OCI-LY7 (cell line): ENCODE results near the gene ANKRD27. TPM values are rescaled to one million over a fixed set of nuclear protein-coding genes. Genes with fewer than 3 reads are reported as not detected.
"Not testable (repeated sequence)": the region's sequence is repeated elsewhere in the genome, so short reads cannot be mapped to it uniquely, and the experiment has no call there.

Experiments
- BruUV-seq: library from RNA; stranded (reverse); fragments of 400-500 nt; replicated peaks from 2 replicates; lab custom pipeline; 2021; lab: Mats Ljungman, UMichigan
- CTCF ChIA-PET: fragments of 300-600 bp; sonication (Branson Sonifier 250); formaldehyde crosslinking; loops from one replicate; lab custom pipeline; 2022; ENCODE audit warnings: antibody characterized with exemption; ENCODE audit not compliant: unreplicated experiment; lab: Charles Lee
- POLR2A ChIA-PET: fragments of 300-600 bp; sonication (Branson Sonifier 250); formaldehyde crosslinking; loops from one replicate; lab custom pipeline; 2022; ENCODE audit warnings: antibody characterized with exemption; lab: Charles Lee
- DNase-seq: peaks from one replicate; pipeline ENCODE4 v3.0.0-alpha.2; 2015; ENCODE audit warnings: low spot score
- H2AFZ ChIP-seq: fragments of 200-600 bp; sonication (generic), shearing (Covaris generic); 2 replicates; pipeline ENCODE4 v1.6.1; 2014; ENCODE audit warnings: mild to moderate bottlenecking, antibody characterized with exemption, low read length, moderate library complexity
- H3K27ac ChIP-seq: fragments of 200-600 bp; sonication (generic); 2 replicates; pipeline ENCODE4 v1.5.1; 2014; ENCODE audit warnings: mixed run types, low read depth, mild to moderate bottlenecking, moderate library complexity, low read length, inconsistent platforms; ENCODE audit not compliant: poor library complexity, severe bottlenecking
- H3K36me3 ChIP-seq: fragments of 200-600 bp; sonication (generic); 2 replicates; pipeline ENCODE4 v1.6.1; 2014; ENCODE audit warnings: mild to moderate bottlenecking, antibody characterized with exemption, low read length, moderate library complexity, mixed read lengths; ENCODE audit not compliant: insufficient read depth
- H3K4me1 ChIP-seq: fragments of 200-600 bp; sonication (generic); 2 replicates; pipeline ENCODE4 v1.5.1; 2014; ENCODE audit warnings: mild to moderate bottlenecking, low read length; ENCODE audit not compliant: insufficient read depth, poor library complexity, severe bottlenecking
- H3K4me2 ChIP-seq: fragments of 200-600 bp; sonication (generic); 2 replicates; pipeline ENCODE4 v1.6.1; 2014; ENCODE audit warnings: mild to moderate bottlenecking, low read length
- H3K4me3 ChIP-seq: fragments of 200-600 bp; sonication (generic); 2 replicates; pipeline ENCODE4 v1.5.1; 2014; ENCODE audit warnings: mild to moderate bottlenecking, low read depth, low read length; ENCODE audit not compliant: poor library complexity, severe bottlenecking
- H3K79me2 ChIP-seq: fragments of 200-600 bp; sonication (generic); 2 replicates; pipeline ENCODE4 v1.6.1; 2016; ENCODE audit warnings: low read depth, mild to moderate bottlenecking, low read length, moderate library complexity, mixed read lengths; ENCODE audit not compliant: insufficient read depth
- H3K9me2 ChIP-seq: fragments of 200-600 bp; sonication (generic); 2 replicates; pipeline ENCODE4 v1.6.1; 2016; ENCODE audit warnings: mild to moderate bottlenecking, low read length, mixed read lengths; ENCODE audit not compliant: insufficient read depth
- H3K9me3 ChIP-seq: fragments of 200-600 bp; sonication (generic); 2 replicates; pipeline ENCODE4 v1.6.1; 2014; ENCODE audit warnings: mild to moderate bottlenecking, mixed run types, low read length, mixed read lengths
- H4K20me1 ChIP-seq: fragments of 200-600 bp; sonication (generic); 2 replicates; pipeline ENCODE4 v1.6.1; 2014; ENCODE audit warnings: mild to moderate bottlenecking, antibody characterized with exemption, low read length, moderate library complexity, mixed read lengths; ENCODE audit not compliant: insufficient read depth
- intact Hi-C: fragments of 100-400 bp; cut with micrococcal nuclease; formaldehyde crosslinking; loops from one replicate; pipeline ENCODE4 v1.10.0; 2022; ENCODE audit not compliant: unreplicated experiment
- total RNA-seq, 2 experiments: library from RNA; depleted of rRNA in 1 of 2; stranded (reverse); fragments of >200 nt in 1 of 2; shearing (Covaris generic) in 1 of 2; gene quantifications; 2 replicates each; pipeline ENCODE4 v1.2.3, GENCODE V29; 2014 to 2022

Gene ANKRD27
- total RNA-seq, 2 experiments from 2014 or later: 43.0 to 58.5 TPM

GRCh38 chr19:32695506-32695905 is 20.5 kb upstream of the ANKRD27 start:
- POLR2A ChIA-PET, CTCF ChIA-PET: not testable (repeated sequence)

DNA sequence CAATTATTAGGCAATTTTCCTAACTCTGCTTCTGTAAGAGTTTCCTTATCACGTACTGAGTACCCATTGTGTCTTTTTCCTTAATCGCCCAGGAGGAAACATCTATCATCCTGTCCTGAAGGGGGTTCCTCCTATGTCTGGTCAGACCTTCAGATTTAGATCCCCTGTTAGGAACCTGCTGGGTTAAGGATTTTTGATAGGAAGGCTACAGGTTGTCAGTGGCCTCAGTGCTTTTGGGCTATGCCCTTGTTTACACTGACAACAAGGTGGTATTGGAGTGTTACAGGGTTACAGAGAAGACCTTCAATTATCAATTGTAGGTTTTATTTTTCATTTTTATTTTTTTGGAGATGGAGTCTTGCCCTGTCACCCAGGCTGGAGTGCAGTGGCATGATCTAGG is 19.9 kb upstream of the ANKRD27 start:
- H3K9me3 ChIP-seq, intact Hi-C loops, BruUV-seq, CTCF ChIA-PET, H3K27ac ChIP-seq, H3K4me2 ChIP-seq, H4K20me1 ChIP-seq, DNase-seq, H3K9me2 ChIP-seq, H2AFZ ChIP-seq: not testable (repeated sequence)
- Histone ChIP-seq H3K4me3 (peak overlapping the region; percentile 40), H3K4me1 (peaks cover 20% of the 10 kb centered on the region), H3K36me3 (peaks cover 21% of the 10 kb centered on the region; the same call in 1 of the 2 replicates), H3K79me2 (peaks cover 13% of the 10 kb centered on the region; the same call in 1 of the 2 replicates)
- POLR2A ChIA-PET: interaction anchor here (0.6 kb wide), 1 partner anchor 109 kb away, joined by 3 read pairs; no protein-coding TSS in a partner anchor

More at GRCh38 chr19:32695506-32695905, 20.5 kb upstream of the ANKRD27 start:
- H3K79me2 ChIP-seq: peaks cover 13% of the 10 kb centered on the region; the same call in 1 of the 2 replicates
- H3K9me2 ChIP-seq, H4K20me1 ChIP-seq, H3K4me3 ChIP-seq, BruUV-seq, H3K4me2 ChIP-seq, intact Hi-C loops, H3K27ac ChIP-seq, H3K9me3 ChIP-seq, DNase-seq, H2AFZ ChIP-seq: not testable (repeated sequence)
- H3K36me3 ChIP-seq: peaks cover 26% of the 10 kb centered on the region
- H3K4me1 ChIP-seq: peaks cover 14% of the 10 kb centered on the region

DNA sequence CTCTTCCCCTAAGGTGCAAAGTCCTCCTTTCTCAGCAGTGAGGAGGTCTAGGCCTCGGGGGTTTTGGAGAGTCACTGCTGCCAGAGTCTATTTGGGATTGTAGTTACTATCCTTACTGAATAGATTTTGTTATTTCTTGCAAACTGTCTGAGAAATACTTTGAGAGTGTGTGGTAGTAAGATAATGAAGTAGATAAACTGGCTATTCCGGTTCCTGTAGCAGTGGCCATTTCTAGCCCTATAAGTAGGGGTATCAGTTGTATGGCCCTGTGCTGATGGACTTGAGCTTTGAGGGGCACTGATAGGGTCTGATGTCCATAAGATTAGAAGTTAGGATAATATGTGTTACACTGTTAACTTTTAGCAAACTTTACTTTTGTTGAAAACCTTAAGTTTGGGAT is 19.3 kb upstream of the ANKRD27 start:
- H3K79me2 ChIP-seq: peaks cover 13% of the 10 kb centered on the region; the same call in 1 of the 2 replicates
- peak overlapping the region; percentile 82 for H3K4me2 ChIP-seq
- H2AFZ ChIP-seq, DNase-seq, CTCF ChIA-PET, H3K9me2 ChIP-seq, H3K27ac ChIP-seq, intact Hi-C loops, BruUV-seq, H4K20me1 ChIP-seq, H3K9me3 ChIP-seq: not testable (repeated sequence)
- peaks cover 23% of the 10 kb centered on the region for H3K4me1 ChIP-seq
- POLR2A ChIA-PET: interaction anchor here (0.6 kb wide), 1 partner anchor 108 kb away, joined by 3 read pairs; no protein-coding TSS in a partner anchor
- H3K4me3 ChIP-seq: peak overlapping the region; percentile 40
- peaks cover 15% of the 10 kb centered on the region; the same call in 1 of the 2 replicates for H3K36me3 ChIP-seq

DNA sequence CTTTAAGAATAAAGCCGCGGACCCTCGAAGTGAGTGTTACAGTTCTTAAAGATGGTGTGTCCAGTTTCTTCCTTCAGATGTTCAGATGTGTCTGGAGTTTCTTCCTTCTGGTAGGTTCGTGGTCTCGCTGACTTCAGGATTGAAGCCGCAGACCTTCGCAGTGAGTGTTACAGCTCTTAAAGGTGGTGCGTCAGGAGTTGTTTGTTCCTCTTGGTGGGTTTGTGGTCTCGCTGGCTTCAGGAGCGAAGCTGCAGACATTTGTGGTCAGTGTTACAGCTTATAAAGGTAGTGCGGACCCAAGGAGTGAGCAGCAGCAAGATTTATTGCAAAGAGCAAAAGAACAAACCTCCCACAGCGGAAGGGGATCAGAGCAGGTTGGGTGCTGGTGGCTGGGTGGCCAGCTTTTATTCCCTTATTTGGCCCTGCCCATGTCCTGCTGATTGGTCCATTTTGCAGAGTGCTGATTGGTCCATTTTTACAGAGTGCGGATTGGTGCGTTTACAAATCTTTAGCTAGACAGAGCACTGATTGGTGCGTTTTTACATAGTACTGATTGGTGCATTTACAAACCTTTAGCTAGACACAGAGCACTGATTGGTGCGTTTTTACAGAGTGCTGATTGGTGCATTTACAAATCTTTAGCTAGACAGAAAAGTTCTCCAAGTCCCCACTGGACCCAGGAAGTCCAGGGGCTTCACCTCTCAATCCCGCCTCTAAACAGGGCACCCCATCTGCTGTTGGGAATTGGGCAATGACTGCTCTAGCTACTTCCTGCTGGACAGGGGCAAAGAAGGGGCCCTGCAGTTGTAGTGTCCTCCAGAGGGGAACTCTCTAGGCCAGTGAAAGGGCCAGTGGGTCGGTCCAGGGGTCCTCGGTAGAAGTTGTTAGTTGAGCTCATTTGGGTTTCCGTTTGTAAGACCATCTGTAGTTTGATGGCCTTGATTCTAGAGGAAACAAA is 18.4 kb upstream of the ANKRD27 start:
- DNase-seq: peak; percentile 24
- H3K27ac ChIP-seq, intact Hi-C loops, BruUV-seq, H3K9me3 ChIP-seq, H3K9me2 ChIP-seq, CTCF ChIA-PET, H2AFZ ChIP-seq, H4K20me1 ChIP-seq: not testable (repeated sequence)
- peak overlapping the region; percentile 82 for H3K4me2 ChIP-seq
- peaks cover 13% of the 10 kb centered on the region; the same call in 1 of the 2 replicates for H3K79me2 ChIP-seq
- peaks cover 12% of the 10 kb centered on the region; the same call in 1 of the 2 replicates for H3K36me3 ChIP-seq
- POLR2A ChIA-PET: interaction anchor here (0.6 kb wide), 1 partner anchor 124 kb away, joined by 3 read pairs; no protein-coding TSS in a partner anchor
- H3K4me1 ChIP-seq: peaks cover 23% of the 10 kb centered on the region
- H3K4me3 ChIP-seq: peak overlapping the region; percentile 72
